Activated CD8-positive, alpha-beta memory T cell treated with anti-CD3 and anti-CD28 coated beads for 36 hours (primary cell): Measurements from ENCODE around the gene UBE4B. TPM values are rescaled to one million over a fixed set of nuclear protein-coding genes. Genes with fewer than 3 reads are reported as not detected.
"Not testable (repeated sequence)": the region's sequence is repeated elsewhere in the genome, so short reads cannot be mapped to it uniquely, and the experiment has no call there.

Source experiments
- CTCF ChIA-PET: fragments of 350-600 bp; sonication (Branson Sonifier 250); formaldehyde crosslinking; loops from one replicate; lab custom pipeline; 2021; ENCODE audit warnings: antibody characterized with exemption; lab: Charles Lee
- POLR2A ChIA-PET: fragments of 350-600 bp; sonication (Branson Sonifier 250); formaldehyde crosslinking; loops from one replicate; lab custom pipeline; 2021; ENCODE audit warnings: antibody characterized with exemption; lab: Charles Lee
- total RNA-seq, 2 experiments: library from RNA; stranded (reverse); gene quantifications; one replicate each; pipeline ENCODE4 v1.2.3, GENCODE V29; 2021

Gene UBE4B
- total RNA-seq, 2 experiments from 2014 or later: 37.8 to 38.4 TPM

- ChIA-PET CTCF (interaction anchor here (0.6 to 2.7 kb wide), 19 partner anchors 9 to 1369 kb away, joined by 3 to 16 read pairs (median 4); no protein-coding TSS in a partner anchor), POLR2A (interaction anchor here (0.5 to 1.4 kb wide), 2 partner anchors 41 to 1498 kb away, joined by 3 to 5 read pairs; no protein-coding TSS in a partner anchor)
Measured at GRCh38 chr1:10210841-10211804, 178.4 kb downstream of the UBE4B start.

GRCh38 chr1:10211805-10212410, 179.2 kb downstream of the UBE4B start:
- CTCF ChIA-PET: no interaction called here

GRCh38 chr1:10212476-10212875, 179.7 kb downstream of the UBE4B start:
- CTCF ChIA-PET: no interaction called here
- POLR2A ChIA-PET: no interaction called here

More at GRCh38 chr1:10211805-10212410, 179.2 kb downstream of the UBE4B start:
- POLR2A ChIA-PET: interaction anchor here (0.5 kb wide), 1 partner anchor 1499 kb away, joined by 3 read pairs; no protein-coding TSS in a partner anchor

GRCh38 chr1:10213186-10213705, 180.5 kb downstream of the UBE4B start:
- CTCF ChIA-PET: interaction anchor here (0.6 kb wide), 1 partner anchor 189 kb away, joined by 3 read pairs; no protein-coding TSS in a partner anchor
- POLR2A ChIA-PET: no interaction called here

GRCh38 chr1:10216090-10216749, 183.5 kb downstream of the UBE4B start:
- POLR2A ChIA-PET: interaction anchor here (0.5 to 0.7 kb wide), 2 partner anchors 20 to 272 kb away, joined by 3 to 6 read pairs; no protein-coding TSS in a partner anchor
- CTCF ChIA-PET: interaction anchor here (1.0 to 1.5 kb wide), 3 partner anchors 11 to 348 kb away, joined by 3 to 5 read pairs (median 3); no protein-coding TSS in a partner anchor

- CTCF ChIA-PET: interaction anchor here (1.2 to 4.1 kb wide), 3 partner anchors 8 to 33 kb away, joined by 3 to 16 read pairs (median 5); partner anchors contain the start of gene KIF1B
- POLR2A ChIA-PET: interaction anchor here (0.5 kb wide), 1 partner anchor 65 kb away, joined by 4 read pairs; no protein-coding TSS in a partner anchor
Measured at GRCh38 chr1:10217748-10218441, 185.1 kb downstream of the UBE4B start.

- POLR2A ChIA-PET: no interaction called here
Measured at GRCh38 chr1:10220200-10220599, 187.4 kb downstream of the UBE4B start.

GRCh38 chr1:10220657-10221056, 187.9 kb downstream of the UBE4B start:
- POLR2A ChIA-PET: not testable (repeated sequence)
- CTCF ChIA-PET: interaction anchor here (4.1 kb wide), 1 partner anchor 11 kb away, joined by 16 read pairs; the partner anchor contains the start of gene KIF1B

More at GRCh38 chr1:10220200-10220599, 187.4 kb downstream of the UBE4B start:
- CTCF ChIA-PET: interaction anchor here (4.1 kb wide), 1 partner anchor 11 kb away, joined by 16 read pairs; the partner anchor contains the start of gene KIF1B

- POLR2A ChIA-PET: no interaction called here
- CTCF ChIA-PET: no interaction called here
Measured at GRCh38 chr1:10225573-10225972, 192.8 kb downstream of the UBE4B start.

GRCh38 chr1:10228528-10228927, 195.8 kb downstream of the UBE4B start:
- ChIA-PET POLR2A (no interaction called here), CTCF (interaction anchor here (1.4 kb wide), 1 partner anchor 11 kb away, joined by 5 read pairs; no protein-coding TSS in a partner anchor)

GRCh38 chr1:10229903-10230302, 197.1 kb downstream of the UBE4B start:
- ChIA-PET CTCF (no interaction called here), POLR2A (no interaction called here)

Other genes starting within 250 kb of the UBE4B start
- 10 to 100 TPM; 38.8 to 40.8 TPM for gene CLSTN1, start 209.0 kb upstream of the UBE4B start, total RNA-seq
- 1 to 10 TPM; 7.9 to 9.0 TPM for gene CTNNBIP1, start 122.7 kb upstream of the UBE4B start, total RNA-seq
- gene LZIC, start 89.6 kb upstream of the UBE4B start, total RNA-seq: 10 to 100 TPM; 28.7 to 34.0 TPM
- gene NMNAT1, start 89.5 kb upstream of the UBE4B start, total RNA-seq: 10 to 100 TPM; 11.3 to 13.8 TPM
- gene RBP7, start 35.7 kb upstream of the UBE4B start, total RNA-seq: not detected
- gene KIF1B, start 177.6 kb downstream of the UBE4B start, total RNA-seq: 10 to 100 TPM; 15.6 to 17.0 TPM